ES-I3 (cell line): ENCODE measurements around the gene AOC3.

Experiments
- H3K36me3 ChIP-seq: 2 replicates; pipeline ENCODE4 v1.6.1; 2013; ENCODE audit warnings: mild to moderate bottlenecking, low read length, control low read depth, moderate library complexity; ENCODE audit not compliant: insufficient read depth
- H3K4me1 ChIP-seq: 2 replicates; pipeline ENCODE4 v1.6.1; 2013; ENCODE audit warnings: mild to moderate bottlenecking, control low read depth, low read length; ENCODE audit not compliant: insufficient read depth
- H3K9ac ChIP-seq: 2 replicates; pipeline ENCODE4 v1.6.1; 2013; ENCODE audit warnings: low read depth, mild to moderate bottlenecking, low read length, moderate library complexity
- H3K9me3 ChIP-seq: 2 replicates; pipeline ENCODE4 v1.6.1; 2013; ENCODE audit warnings: mild to moderate bottlenecking, low read length, moderate library complexity; ENCODE audit not compliant: control insufficient read depth, insufficient read depth

Gene AOC3

DNA sequence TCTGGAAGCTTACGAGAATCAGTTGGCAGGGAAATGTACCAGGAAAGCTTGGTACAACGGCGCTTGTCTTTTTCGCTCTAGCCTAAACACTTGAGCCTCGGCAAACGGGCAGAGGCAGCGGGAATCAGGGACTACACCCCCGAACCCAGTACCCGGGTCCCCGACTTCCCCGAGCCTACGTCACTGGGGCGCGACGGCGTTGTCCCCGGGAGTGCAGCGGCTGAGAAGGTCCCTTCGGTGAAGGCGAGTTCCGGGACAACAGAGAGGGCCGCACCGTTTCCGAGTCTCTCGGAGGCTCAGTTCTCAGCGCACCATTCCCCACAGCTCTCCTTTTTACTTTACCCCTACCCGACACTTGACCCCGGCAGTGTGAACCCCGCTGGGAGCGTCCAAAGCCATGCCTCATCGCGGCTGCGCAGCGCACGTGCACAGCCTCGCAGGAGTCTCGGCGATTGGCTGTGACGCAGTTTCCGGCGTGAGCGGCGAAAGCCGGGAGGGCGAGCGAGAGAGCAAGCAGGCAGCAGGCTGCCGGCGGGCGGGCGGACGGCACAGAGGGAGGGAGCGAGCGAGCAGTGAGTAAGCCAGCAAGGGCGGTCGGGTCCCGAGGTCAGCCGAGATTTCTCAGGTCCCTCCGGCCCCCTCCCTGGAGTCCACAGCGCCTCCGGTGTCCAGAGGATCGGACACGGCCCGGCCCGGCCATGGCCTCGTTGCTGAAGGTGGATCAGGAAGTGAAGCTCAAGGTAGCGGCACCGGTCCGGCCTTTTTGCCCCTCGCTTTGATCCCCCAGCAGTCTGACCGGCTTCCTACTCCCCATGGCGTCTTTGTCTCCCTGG lies 17.8 kb upstream of the AOC3 start, which contains the start of gene PSME3:
Gene PSME3 (plus strand): TSS at position 464 of the 833 bp plus-strand sequence. CDS start 235 bp downstream, at position 699.
- peaks cover 21% of the 10 kb centered on the region for H3K36me3 ChIP-seq
- peak within 1 kb of the TSS; percentile 88 for H3K9ac ChIP-seq
- no peaks in the 10 kb centered on the region for H3K4me1 ChIP-seq
- no peaks in the 10 kb centered on the region for H3K9me3 ChIP-seq

DNA sequence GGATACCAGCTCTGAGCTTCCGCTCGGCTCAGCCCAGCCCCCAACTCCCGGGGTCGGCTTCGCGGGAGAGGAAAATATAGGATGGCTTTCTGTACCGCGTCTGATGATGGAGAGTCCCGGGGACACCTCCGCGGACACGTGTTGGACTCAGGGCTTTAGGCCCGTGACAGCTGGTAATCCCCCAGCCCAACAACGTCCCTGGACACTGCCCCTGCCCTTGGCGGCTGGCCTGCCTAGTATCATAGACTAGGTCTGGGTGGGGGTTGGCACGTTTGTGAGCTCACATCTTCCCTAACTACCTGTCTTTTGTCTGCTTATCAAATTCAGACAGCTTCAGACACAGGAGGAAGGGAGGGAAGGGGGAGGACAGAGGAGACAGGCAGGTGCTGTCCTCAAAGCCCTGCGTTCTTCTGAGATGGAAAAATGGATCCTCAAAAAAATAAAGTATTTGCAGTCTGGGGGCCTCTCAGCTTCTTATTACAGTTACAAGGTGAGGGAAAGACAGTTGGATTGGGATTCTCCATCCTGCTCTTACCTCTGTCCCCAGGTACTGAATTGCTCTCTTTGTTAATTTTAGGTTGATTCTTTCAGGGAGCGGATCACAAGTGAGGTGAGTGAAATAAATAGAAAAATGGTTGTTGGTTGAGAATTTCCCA lies 17.1 kb upstream of the AOC3 start:
- Histone ChIP-seq H3K4me1 (no peaks in the 10 kb centered on the region), H3K9ac (peak overlapping the region; percentile 88), H3K9me3 (no peaks in the 10 kb centered on the region), H3K36me3 (peaks cover 28% of the 10 kb centered on the region)

DNA sequence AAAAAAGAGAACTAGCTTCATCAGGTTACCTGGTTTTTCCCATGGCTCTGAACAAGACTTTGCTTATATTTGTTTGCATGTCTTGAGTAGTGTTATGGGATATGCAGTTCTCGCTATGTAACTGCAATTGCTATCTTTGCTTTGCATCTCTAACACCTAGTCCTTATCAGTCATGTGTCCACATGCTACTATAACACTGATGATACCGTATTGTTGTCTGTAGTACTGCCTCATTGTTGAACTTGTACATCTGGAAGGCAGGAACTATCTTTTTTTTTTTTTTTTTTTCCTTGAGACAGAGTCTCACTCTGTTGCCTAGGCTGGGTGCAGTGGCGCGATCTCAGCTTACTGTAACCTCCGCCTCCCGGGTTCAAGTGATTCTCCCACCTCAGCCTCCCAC lies 15.3 kb upstream of the AOC3 start:
- Histone ChIP-seq H3K9me3 (no peaks in the 10 kb centered on the region), H3K36me3 (peaks cover 42% of the 10 kb centered on the region), H3K9ac (no peak overlapping the region), H3K4me1 (no peaks in the 10 kb centered on the region)

DNA sequence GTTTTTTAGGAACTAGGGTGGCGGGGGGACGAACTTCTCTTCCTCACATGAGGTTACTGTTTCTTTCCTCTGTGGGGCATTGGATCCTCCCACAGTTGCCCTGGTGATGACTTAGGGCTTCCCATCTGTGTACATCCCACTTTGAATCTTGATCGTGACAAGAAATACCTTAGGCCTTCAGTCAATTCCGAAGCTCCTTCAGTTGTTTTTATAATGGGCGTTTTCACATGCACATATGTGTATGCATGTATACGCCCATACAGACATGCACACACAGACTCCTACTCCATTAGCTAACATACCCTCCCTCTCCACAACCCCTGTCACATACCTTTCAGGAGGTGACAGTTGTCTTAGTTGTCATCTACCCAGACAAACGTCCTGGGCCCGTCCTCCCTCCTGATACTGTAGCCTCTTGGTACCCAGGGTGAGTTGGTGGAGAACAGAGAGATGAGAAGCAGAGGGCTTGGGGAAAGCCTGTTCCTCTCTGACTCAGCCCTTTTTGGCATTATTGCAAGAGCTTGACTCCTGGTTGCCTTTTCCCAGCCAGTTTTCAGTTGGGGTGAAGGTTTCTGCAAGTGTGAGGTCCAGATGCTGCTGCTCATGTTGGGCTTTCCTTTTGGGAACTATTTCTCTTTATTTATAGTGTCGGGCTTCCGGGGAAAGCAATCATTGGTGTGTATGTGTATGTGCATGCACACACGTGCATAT lies 8.9 kb upstream of the AOC3 start:
- Histone ChIP-seq H3K4me1 (no peaks in the 10 kb centered on the region; the same call in 1 of the 2 replicates), H3K36me3 (peaks cover 54% of the 10 kb centered on the region), H3K9ac (no peak overlapping the region), H3K9me3 (no peaks in the 10 kb centered on the region)

DNA sequence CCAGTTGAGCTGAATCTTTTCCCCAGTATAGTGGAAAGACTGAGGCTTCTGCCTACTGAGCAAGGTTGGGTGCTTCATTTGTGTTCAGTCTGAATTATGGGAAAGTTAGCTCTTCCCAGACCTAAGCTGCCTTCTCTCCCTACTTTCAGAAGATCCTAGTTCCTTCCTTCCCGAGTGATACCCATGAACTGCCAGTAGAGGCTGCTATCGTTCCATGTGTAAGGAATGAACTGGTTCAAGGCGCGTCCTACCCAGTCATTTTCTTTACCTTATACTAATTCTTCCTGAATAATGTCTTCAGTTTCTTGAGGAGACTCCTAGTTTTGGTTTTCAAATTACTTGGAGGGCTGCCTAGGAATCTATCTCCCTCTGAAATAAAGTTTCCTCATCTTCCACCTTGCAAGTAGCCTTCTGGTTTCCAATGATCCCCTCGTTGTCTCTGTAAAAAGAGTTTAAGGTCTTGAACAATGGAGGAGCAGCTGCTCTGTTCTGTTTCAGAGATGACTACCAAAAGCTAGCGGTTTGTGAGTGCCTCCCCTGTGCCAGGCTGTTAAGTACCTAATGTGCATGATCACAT lies 7.6 kb upstream of the AOC3 start:
- H3K9ac ChIP-seq = no peak overlapping the region

DNA sequence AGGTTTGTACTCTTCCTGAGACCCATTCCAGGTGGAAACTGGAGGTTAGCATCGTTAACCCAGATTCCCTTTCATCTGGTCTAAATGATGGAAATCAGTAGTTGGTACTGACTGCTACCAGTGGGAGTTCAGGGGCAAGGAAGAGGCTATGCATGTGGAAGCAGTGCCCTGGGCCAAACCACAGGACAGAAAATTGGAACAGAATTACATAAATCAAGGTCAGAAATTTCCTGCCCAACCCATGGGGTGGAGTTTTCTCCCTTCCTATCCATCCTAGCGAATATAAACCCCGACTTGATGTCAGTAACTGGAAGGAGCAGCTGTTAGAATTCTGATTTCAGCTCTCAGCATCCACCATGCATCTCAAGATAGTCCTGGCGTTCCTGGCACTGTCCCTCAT lies 6.7 kb upstream of the AOC3 start, which contains the start of gene AOC2:
Gene AOC2 (plus strand): TSS at position 310 of the 400 bp plus-strand sequence. CDS start 47 bp downstream, at position 357.
- H3K36me3 ChIP-seq = peaks cover 34% of the 10 kb centered on the region
- H3K9me3 ChIP-seq = no peaks in the 10 kb centered on the region
- H3K4me1 ChIP-seq = no peaks in the 10 kb centered on the region; the same call in 1 of the 2 replicates
- H3K9ac ChIP-seq = no peak within 1 kb of the TSS

More for the DNA sequence above, 7.6 kb upstream of the AOC3 start:
- no peaks in the 10 kb centered on the region; the same call in 1 of the 2 replicates for H3K4me1 ChIP-seq
- peaks cover 42% of the 10 kb centered on the region for H3K36me3 ChIP-seq
- no peaks in the 10 kb centered on the region for H3K9me3 ChIP-seq

DNA sequence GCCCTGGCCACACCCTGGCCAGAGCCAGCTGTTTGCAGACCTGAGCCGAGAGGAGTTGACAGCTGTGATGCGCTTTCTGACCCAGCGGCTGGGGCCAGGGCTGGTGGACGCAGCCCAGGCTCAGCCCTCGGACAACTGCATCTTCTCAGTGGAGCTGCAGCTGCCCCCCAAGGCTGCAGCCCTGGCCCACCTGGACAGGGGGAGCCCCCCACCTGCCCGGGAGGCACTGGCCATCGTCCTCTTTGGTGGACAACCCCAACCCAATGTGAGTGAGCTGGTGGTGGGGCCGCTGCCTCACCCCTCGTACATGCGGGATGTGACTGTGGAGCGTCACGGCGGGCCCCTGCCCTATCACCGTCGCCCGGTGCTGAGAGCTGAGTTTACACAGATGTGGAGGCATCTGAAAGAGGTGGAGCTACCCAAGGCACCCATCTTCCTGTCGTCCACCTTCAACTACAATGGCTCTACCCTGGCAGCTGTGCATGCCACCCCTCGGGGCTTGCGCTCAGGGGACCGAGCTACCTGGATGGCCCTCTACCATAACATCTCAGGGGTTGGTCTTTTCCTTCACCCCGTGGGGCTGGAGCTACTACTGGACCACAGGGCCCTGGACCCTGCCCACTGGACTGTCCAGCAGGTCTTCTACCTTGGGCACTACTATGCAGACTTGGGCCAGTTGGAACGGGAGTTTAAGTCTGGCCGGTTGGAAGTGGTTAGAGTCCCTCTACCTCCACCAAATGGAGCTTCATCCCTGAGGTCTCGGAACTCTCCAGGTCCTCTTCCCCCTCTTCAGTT lies 6.0 kb upstream of the AOC3 start:
- Histone ChIP-seq H3K9ac (no peak overlapping the region), H3K4me1 (no peaks in the 10 kb centered on the region; the same call in 1 of the 2 replicates), H3K9me3 (no peaks in the 10 kb centered on the region), H3K36me3 (peaks cover 29% of the 10 kb centered on the region)

DNA sequence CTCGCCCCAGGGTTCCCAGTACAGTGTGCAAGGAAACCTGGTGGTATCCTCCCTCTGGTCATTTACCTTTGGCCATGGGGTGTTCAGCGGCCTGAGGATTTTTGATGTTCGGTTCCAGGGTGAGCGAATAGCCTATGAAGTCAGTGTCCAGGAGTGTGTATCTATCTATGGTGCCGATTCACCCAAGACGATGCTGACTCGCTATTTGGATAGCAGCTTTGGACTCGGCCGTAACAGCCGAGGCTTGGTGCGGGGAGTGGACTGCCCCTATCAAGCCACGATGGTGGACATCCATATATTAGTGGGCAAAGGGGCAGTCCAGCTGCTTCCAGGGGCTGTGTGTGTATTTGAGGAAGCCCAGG lies 5.5 kb upstream of the AOC3 start:
- peaks cover 24% of the 10 kb centered on the region for H3K36me3 ChIP-seq

DNA sequence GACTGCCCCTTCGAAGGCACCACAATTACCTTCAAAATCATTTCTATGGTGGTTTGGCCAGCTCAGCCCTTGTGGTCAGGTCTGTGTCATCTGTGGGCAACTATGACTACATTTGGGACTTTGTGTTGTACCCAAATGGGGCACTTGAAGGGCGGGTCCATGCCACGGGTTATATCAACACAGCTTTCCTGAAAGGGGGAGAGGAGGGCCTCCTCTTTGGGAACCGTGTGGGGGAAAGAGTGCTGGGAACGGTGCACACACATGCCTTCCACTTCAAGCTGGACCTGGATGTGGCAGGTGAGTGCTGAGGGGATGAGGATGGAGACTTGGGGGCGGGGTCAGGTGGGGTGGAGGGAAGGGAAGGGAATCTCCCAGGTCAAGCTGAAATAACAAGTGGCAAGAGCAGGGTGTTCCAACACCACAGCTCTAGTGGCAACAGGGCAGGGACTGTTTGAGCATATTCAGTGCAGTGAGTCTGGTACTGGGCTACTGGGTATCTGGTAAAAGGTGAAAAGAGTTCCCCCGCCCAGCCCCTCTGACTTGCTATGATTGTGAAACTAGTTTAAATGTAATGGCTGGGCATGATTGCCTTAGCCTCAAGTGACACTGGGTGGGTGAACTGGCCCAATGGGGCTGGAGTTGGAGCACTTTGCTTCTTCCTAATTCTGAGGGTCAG lies 4.9 kb upstream of the AOC3 start:
- no peaks in the 10 kb centered on the region; the same call in 1 of the 2 replicates for H3K4me1 ChIP-seq
- peaks cover 23% of the 10 kb centered on the region for H3K36me3 ChIP-seq
- H3K9me3 ChIP-seq = no peaks in the 10 kb centered on the region
- no peak overlapping the region for H3K9ac ChIP-seq

More for the DNA sequence above, 5.5 kb upstream of the AOC3 start:
- no peak overlapping the region for H3K9ac ChIP-seq
- H3K9me3 ChIP-seq = no peaks in the 10 kb centered on the region
- H3K4me1 ChIP-seq = no peaks in the 10 kb centered on the region; the same call in 1 of the 2 replicates

DNA sequence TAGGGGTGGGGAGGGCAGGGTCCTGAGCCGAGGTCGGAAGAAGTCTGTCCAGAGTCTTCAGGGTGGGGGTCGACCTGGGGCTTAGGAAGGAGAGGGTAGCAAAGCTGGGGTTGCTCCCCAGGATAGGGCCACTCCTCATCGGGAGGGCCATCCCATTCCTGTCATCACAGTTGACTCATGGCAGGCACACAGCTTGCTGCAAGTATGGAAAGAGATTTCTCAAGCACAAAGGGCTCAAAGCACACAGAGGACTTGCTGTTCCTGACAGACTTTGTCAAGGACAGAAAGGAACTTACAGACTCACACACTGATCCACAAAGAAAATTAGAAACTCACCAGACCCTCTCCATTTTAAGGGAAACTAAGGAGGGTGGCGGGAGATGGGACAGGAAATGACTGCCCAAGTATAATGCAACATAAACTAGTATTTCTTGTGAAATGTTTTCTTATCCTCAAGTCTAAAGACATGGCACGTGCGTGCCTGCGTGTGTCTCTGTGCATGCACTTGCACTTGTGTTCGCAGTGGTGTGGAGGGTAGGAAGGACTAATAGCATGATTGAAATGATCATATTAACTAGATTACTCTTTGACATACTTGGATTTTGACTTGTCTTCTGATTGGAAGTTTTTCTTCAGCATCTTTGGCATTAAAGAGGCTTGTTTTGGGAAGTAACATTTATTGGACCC lies 4.3 kb upstream of the AOC3 start:
- Histone ChIP-seq H3K9me3 (no peaks in the 10 kb centered on the region), H3K4me1 (no peaks in the 10 kb centered on the region; the same call in 1 of the 2 replicates), H3K36me3 (peaks cover 17% of the 10 kb centered on the region), H3K9ac (no peak overlapping the region)

DNA sequence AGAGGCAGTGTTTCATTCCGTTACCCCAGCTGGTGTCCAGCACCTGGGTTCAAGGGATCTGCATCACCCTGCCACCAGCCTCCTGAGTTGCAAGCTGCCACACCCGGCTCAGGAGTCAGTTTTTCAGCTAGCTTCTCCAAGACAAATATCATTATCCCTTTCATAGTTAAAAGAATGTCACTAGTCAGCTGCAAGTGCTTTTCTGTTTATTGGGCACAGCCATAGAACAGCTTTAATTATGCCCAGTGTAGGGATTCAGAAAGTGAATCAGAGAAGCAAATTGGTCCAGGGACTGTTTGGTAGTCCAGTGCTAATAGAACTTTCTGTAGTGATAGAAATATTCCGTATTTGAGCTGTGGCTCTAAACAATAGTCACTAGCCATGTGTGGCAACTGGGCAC lies 2.9 kb upstream of the AOC3 start:
- H3K4me1 ChIP-seq = no peaks in the 10 kb centered on the region; the same call in 1 of the 2 replicates
- no peaks in the 10 kb centered on the region for H3K9me3 ChIP-seq
- peaks cover 13% of the 10 kb centered on the region for H3K36me3 ChIP-seq
- H3K9ac ChIP-seq = no peak overlapping the region

DNA sequence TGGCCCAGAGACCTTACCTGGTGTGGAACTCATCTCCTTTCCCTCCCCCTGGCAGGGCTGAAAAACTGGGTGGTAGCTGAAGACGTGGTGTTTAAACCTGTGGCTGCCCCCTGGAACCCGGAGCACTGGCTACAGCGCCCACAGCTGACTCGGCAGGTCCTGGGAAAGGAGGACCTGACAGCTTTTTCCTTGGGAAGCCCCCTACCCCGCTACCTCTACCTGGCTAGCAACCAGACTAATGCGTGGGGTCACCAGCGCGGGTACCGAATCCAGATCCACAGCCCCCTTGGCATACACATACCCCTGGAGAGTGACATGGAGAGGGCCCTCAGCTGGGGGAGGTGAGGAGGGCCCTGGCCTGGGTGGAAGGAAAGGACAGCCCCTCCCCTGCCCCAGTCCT lies 2.0 kb upstream of the AOC3 start:
- Histone ChIP-seq H3K36me3 (peaks cover 8% of the 10 kb centered on the region), H3K9me3 (no peaks in the 10 kb centered on the region), H3K9ac (no peak overlapping the region), H3K4me1 (no peaks in the 10 kb centered on the region; the same call in 1 of the 2 replicates)
